Transverse colon (tissue), 4 donors: Measurements from ENCODE around the gene UBE2E2.

Source experiments
- CTCF ChIP-seq, 5 experiments: fragments of 200-600 bp in 3 of 5; fragments of 450-650 bp in 2 of 5; sonication (generic) in 3 of 5; IDR thresholded peaks; 1 replicate in 2 of 5; 2 replicates in 3 of 5; pipeline ENCODE4 v1.5.1; 2016 to 2017; ENCODE audit warnings: antibody characterized with exemption in 5 of 5, inconsistent platforms in 3 of 5, mild to moderate bottlenecking in 2 of 5, moderate library complexity in 1 of 5
- EP300 ChIP-seq: sonication (generic); formaldehyde crosslinking; IDR thresholded peaks from one replicate; pipeline ENCODE4 v1.6.1; 2017; ENCODE audit warnings: antibody characterized with exemption, low read depth
- POLR2A ChIP-seq: fragments of 450-650 bp; IDR thresholded peaks from one replicate; pipeline ENCODE4 v1.6.1; 2016; ENCODE audit warnings: antibody characterized with exemption, mild to moderate bottlenecking, moderate library complexity
- POLR2AphosphoS5 ChIP-seq, 3 donors: sonication (generic); formaldehyde crosslinking; IDR thresholded peaks; one replicate each; pipeline ENCODE4 v1.6.1; 2016; ENCODE audit warnings: antibody characterized with exemption in 3 of 3

GRCh38 chr3:23304424-23304823, 101.3 kb downstream of the UBE2E2 start:
- no peak for TF ChIP-seq POLR2AphosphoS5 (IDR thresholded peaks at IDR 0.05)
- TF ChIP-seq CTCF (IDR thresholded peaks at IDR 0.05) = no peak
- TF ChIP-seq POLR2A = no peak
- TF ChIP-seq EP300 = no peak
